ENCODE results near the gene ASH1L.

Gene ASH1L

GRCh38 chr1:155324717-155325602, 237.6 kb downstream of the ASH1L start:
- peak; percentile 39 for DNase-seq

- DNase-seq, result peak; percentile 94
These were observed 238.4 kb downstream of the ASH1L start for GRCh38 chr1:155324037-155324716.

- DNase-seq, result peak; percentile 45
These were observed 238.9 kb downstream of the ASH1L start for GRCh38 chr1:155323729-155324036.

- DNase-seq, result peak; percentile 85
These were observed 239.5 kb downstream of the ASH1L start for GRCh38 chr1:155322953-155323728.

GRCh38 chr1:155322571-155322952, 240.0 kb downstream of the ASH1L start:
- DNase-seq, result no peak

- no peak for DNase-seq
These were observed 240.7 kb downstream of the ASH1L start for GRCh38 chr1:155321639-155322503.

GRCh38 chr1:155320661-155321617, 241.7 kb downstream of the ASH1L start, which contains the start of gene RUSC1:
RUSC1 (plus strand) TSS chr1:155320894; CDS start chr1:155321774, 880 bp downstream.
- peak; percentile 74 for DNase-seq

DNA sequence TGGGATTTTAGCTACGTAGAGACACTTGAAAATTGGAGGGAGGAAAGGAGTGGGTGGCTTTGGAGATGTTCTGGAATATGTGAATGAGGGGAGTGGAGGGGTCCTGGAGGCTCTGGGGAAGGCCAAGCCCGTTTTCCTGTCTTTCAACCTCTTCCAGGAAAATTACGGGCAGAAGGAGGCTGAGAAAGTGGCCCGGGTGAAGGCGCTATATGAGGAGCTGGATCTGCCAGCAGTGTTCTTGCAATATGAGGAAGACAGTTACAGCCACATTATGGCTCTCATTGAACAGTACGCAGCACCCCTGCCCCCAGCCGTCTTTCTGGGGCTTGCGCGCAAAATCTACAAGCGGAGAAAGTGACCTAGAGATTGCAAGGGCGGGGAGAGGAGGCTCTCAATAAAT, 242.4 kb downstream of the ASH1L start:
- DNase-seq, result no peak

- DNase-seq, result no peak
These were observed 243.1 kb downstream of the ASH1L start for GRCh38 chr1:155319536-155319935.

GRCh38 chr1:155318082-155318481, 244.5 kb downstream of the ASH1L start:
- no peak for DNase-seq

GRCh38 chr1:155316922-155317321, 245.7 kb downstream of the ASH1L start:
- DNase-seq, result no peak

GRCh38 chr1:155313261-155313660, 249.3 kb downstream of the ASH1L start:
- DNase-seq, result no peak

- no peak for DNase-seq
These were observed 253.1 kb downstream of the ASH1L start for GRCh38 chr1:155309423-155310021.

DNA sequence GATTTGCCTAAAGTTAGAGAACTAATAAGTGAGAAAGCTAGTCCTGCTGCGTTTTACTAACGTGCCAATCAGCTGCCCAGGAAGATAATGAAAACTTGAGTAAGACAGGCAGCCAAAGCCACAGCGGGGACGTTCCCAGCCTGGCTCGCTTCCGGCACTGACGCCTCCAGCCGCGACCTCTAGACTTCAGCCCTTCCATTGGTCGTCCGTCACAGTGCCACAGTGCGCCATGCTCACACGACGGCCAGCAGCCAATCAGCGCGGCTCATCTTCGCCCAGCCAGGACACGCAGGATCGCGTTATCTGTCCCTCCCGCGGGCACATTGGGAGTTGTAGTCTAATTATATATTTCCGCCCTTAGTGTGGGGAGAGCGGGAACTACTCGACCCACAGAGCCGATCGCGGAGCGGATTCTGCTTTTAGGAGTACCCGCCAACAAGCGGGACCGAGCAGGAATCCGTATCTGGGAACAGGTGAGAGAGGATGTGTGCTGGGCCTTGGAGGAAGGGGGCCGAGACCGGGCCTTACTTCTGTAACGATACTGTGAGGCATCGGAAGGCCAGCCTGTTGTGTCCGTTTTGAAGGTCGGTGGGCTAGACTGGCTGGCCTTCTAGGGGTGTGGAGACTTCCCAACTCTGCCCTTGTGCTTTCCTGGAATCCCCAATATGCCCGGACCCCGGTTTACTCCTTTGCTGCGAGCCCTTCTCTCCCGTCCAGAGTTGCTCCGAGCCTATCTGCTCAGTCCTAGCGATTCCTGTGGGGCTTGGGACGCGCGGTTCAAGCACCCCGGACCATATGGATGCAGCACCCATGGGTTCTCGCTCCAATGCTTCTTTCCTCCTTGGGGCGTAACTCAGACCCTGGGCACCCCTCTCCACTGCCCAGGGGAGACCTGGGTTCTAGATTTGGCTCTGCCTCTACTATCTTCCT, 253.8 kb downstream of the ASH1L start, which contains the start of gene FDPS:
TSS of gene FDPS (plus strand) at position 374 of the 930 bp plus-strand sequence. CDS start 924 bp downstream, outside the sequence.
- DNase-seq, result peak; percentile 99

DNA sequence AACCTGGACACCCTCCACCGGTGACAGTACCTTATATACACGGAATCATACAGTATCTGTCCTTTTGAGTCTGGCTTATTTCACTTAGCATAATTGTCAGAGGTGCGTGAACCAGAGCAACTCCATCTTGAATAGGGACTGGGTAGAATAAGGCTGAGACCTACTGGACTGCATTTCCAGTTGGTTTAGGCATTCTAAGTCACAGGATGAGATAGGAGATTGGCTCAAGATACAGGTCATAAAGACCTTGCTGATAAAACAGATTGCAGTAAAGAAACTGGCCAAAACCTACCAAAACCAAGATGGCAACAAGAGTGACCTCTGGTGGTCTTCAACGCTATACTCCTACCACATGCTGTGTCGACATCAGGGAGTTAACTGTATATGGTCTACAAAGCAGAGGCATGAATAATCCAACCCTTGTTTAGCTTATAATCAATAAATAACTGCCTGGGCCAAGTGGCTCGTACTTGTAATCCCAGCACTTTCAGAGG, 255.3 kb downstream of the ASH1L start:
- no peak for DNase-seq

DNA sequence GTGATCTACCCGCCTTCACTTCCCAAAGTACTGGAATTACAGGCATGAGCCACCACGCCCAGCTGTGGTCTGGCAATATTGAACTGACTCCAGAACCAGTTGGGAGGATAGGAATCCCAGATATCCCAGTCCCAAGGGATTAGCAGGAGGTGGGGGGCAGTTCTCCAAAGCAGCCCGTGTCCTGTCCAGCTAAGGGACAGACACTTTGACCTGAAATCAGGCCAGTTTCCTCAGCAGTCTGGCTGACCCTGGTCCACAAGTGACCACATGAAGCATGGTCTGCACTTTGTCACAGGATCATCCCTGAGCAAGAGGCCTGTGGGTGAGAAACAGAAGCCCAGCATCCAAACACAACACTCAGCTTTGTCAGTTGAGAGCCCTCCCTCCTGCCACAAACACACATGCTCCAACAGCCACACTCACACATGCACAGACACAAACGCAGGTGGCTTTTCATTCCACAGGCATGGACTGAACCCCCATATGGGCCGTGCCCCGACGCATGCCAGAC, 256.7 kb downstream of the ASH1L start:
- DNase-seq, result no peak

GRCh38 chr1:155304558-155305063, 258.0 kb downstream of the ASH1L start:
- DNase-seq, result no peak

- no peak for DNase-seq
These were observed 261.2 kb downstream of the ASH1L start, which contains the start of gene PKLR for GRCh38 chr1:155301342-155301841. PKLR (minus strand) TSS chr1:155301438; CDS start chr1:155301395, 43 bp downstream.
